Neural progenitor cell (in vitro differentiated cells): ENCODE results near the gene NSG2.

Experiments used
- EZH2 ChIP-seq: fragments of 200-600 bp; sonication (generic); IDR thresholded peaks from 2 replicates; pipeline ENCODE4 v1.6.1; 2017; ENCODE audit warnings: antibody characterized with exemption, mild to moderate bottlenecking, moderate library complexity
- TF ChIP-seq, protein P1 (sequence below): fragments of 200-600 bp; sonication (generic); IDR thresholded peaks from 2 replicates; pipeline ENCODE4 v1.5.1; 2017; ENCODE audit warnings: antibody characterized with exemption, mild to moderate bottlenecking

DNA sequence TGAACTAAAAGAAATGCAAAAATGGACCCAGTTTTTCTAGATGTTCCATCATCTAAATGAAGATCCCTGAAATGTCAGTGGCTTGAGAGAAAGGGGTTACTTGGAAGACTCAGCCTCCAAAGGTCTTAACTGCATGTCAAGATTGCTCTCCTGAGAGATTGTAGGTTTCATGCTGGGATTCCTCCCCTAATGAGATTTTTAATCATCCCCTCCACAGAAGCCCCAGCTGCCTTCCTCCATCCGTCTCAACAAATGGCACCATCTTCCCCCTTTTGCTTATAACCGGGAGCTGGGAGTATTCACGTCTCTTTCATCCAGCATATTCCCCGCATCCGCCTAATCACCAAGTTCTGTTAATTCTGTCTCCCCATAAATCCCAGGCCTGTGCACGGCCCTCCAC lies 104.5 kb downstream of the NSG2 start:
- TF ChIP-seq, protein P1, sequence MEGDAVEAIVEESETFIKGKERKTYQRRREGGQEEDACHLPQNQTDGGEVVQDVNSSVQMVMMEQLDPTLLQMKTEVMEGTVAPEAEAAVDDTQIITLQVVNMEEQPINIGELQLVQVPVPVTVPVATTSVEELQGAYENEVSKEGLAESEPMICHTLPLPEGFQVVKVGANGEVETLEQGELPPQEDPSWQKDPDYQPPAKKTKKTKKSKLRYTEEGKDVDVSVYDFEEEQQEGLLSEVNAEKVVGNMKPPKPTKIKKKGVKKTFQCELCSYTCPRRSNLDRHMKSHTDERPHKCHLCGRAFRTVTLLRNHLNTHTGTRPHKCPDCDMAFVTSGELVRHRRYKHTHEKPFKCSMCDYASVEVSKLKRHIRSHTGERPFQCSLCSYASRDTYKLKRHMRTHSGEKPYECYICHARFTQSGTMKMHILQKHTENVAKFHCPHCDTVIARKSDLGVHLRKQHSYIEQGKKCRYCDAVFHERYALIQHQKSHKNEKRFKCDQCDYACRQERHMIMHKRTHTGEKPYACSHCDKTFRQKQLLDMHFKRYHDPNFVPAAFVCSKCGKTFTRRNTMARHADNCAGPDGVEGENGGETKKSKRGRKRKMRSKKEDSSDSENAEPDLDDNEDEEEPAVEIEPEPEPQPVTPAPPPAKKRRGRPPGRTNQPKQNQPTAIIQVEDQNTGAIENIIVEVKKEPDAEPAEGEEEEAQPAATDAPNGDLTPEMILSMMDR, result no peak
- no peak for TF ChIP-seq EZH2
